Loucy (cell line): ENCODE measurements around the gene PPDPF.
"Not testable (repeated sequence)": the region's sequence is repeated elsewhere in the genome, so short reads cannot be mapped to it uniquely, and the experiment has no call there.

Experiments used
- H2AFZ ChIP-seq: fragments of 200-600 bp; sonication (generic); 2 replicates; pipeline ENCODE4 v1.6.0; 2016; ENCODE audit warnings: antibody characterized with exemption, mild to moderate bottlenecking, low read length, moderate library complexity
- H3F3A ChIP-seq: fragments of 200-600 bp; 2 replicates; pipeline ENCODE4 v1.6.0; 2016; ENCODE audit warnings: antibody characterized with exemption, low read depth, mild to moderate bottlenecking
- H3K27me3 ChIP-seq: fragments of 200-600 bp; sonication (generic); 2 replicates; pipeline ENCODE4 v1.6.1; 2014; ENCODE audit warnings: low read length, mild to moderate bottlenecking; ENCODE audit not compliant: insufficient read depth, poor library complexity, severe bottlenecking
- H3K36me3 ChIP-seq: fragments of 200-600 bp; sonication (generic); 2 replicates; pipeline ENCODE4 v1.6.1; 2016; ENCODE audit warnings: low read length; ENCODE audit not compliant: insufficient read depth
- H3K4me1 ChIP-seq: fragments of 200-600 bp; sonication (generic); 2 replicates; pipeline ENCODE4 v1.5.1; 2014; ENCODE audit warnings: low read length, mild to moderate bottlenecking; ENCODE audit not compliant: insufficient read depth, poor library complexity, severe bottlenecking
- H3K4me2 ChIP-seq: fragments of 200-600 bp; sonication (generic); 2 replicates; pipeline ENCODE4 v1.6.0; 2014; ENCODE audit warnings: antibody characterized with exemption, low read length, low read depth, mild to moderate bottlenecking; ENCODE audit not compliant: poor library complexity, severe bottlenecking
- H3K4me3 ChIP-seq: fragments of 200-600 bp; sonication (generic); 2 replicates; pipeline ENCODE4 v1.5.1; 2014; ENCODE audit warnings: low read length, mild to moderate bottlenecking, mixed read lengths; ENCODE audit not compliant: poor library complexity, severe bottlenecking
- H3K79me2 ChIP-seq: fragments of 200-600 bp; sonication (generic); 2 replicates; pipeline ENCODE4 v1.6.1; 2014; ENCODE audit warnings: low read length; ENCODE audit not compliant: insufficient read depth
- H3K9ac ChIP-seq: fragments of 200-600 bp; sonication (generic); 2 replicates; pipeline ENCODE4 v1.6.0; 2014; ENCODE audit warnings: mild to moderate bottlenecking, low read depth, low read length, moderate library complexity; ENCODE audit not compliant: poor library complexity, severe bottlenecking
- H3K9me2 ChIP-seq: fragments of 200-600 bp; sonication (generic); replicated peaks from 2 replicates; pipeline ENCODE4 v1.6.1; 2016; ENCODE audit warnings: low read depth, low read length, mixed read lengths
- H3K9me3 ChIP-seq: fragments of 200-600 bp; sonication (generic); 2 replicates; pipeline ENCODE4 v1.6.1; 2014; ENCODE audit warnings: mild to moderate bottlenecking, antibody characterized with exemption, low read length, low read depth; ENCODE audit not compliant: insufficient read depth
- H4K20me1 ChIP-seq: fragments of 200-600 bp; sonication (generic); 2 replicates; pipeline ENCODE4 v1.6.0; 2014; ENCODE audit warnings: antibody characterized with exemption, low read length, mild to moderate bottlenecking; ENCODE audit not compliant: insufficient read depth, poor library complexity, severe bottlenecking
- EZH2phosphoT487 ChIP-seq: fragments of 200-600 bp; IDR thresholded peaks from 2 replicates; pipeline ENCODE4 v1.6.1; 2018; ENCODE audit warnings: antibody characterized with exemption, mild to moderate bottlenecking, moderate library complexity, borderline replicate concordance
- TF ChIP-seq, protein P1 (sequence below): fragments of 200-600 bp; sonication (generic); conservative IDR thresholded peaks from 2 replicates; pipeline ENCODE4 v1.5.1; 2014; ENCODE audit warnings: mild to moderate bottlenecking, antibody characterized with exemption, low read length

PPDPF gene

DNA sequence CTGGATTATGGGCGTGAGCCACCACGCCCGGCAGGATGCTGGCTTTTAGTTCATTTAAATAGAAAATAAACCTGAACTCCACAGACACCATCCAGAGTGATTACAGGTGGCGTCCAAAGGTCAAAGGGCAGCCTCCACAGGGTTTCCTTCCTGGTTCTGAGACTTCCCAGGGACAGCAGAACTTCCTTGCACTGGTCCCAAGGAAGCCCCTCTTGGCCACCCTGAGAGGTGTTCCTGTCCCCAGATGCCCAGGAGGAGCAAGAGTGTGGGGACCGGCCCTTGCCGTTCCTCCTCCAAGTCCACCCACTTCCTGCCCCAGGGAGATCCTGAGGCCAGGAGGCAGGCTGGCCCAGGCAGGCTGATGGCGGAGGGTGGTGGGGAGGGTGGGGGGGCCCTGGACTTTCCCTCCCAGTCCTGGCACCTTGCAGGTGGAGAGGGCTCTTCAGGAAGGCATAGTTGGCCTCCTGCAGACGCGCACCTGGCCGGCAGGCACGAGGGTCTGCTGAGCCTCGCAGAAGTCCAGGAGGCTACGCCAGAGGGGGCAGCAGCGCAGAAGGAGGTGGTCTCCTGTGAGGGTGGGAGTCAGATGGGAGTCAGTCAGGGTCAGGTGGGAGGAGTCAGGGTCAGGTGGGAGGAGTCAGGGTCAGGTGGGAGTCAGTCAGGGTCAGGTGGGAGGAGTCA, 38.4 kb downstream of the PPDPF start:
- H3K4me2 ChIP-seq, result no peak overlapping the region
- TF ChIP-seq, protein P1, sequence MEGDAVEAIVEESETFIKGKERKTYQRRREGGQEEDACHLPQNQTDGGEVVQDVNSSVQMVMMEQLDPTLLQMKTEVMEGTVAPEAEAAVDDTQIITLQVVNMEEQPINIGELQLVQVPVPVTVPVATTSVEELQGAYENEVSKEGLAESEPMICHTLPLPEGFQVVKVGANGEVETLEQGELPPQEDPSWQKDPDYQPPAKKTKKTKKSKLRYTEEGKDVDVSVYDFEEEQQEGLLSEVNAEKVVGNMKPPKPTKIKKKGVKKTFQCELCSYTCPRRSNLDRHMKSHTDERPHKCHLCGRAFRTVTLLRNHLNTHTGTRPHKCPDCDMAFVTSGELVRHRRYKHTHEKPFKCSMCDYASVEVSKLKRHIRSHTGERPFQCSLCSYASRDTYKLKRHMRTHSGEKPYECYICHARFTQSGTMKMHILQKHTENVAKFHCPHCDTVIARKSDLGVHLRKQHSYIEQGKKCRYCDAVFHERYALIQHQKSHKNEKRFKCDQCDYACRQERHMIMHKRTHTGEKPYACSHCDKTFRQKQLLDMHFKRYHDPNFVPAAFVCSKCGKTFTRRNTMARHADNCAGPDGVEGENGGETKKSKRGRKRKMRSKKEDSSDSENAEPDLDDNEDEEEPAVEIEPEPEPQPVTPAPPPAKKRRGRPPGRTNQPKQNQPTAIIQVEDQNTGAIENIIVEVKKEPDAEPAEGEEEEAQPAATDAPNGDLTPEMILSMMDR, result no peak
- no peak for TF ChIP-seq EZH2phosphoT487
- no peak overlapping the region for H3K4me3 ChIP-seq
- H3F3A ChIP-seq, result no peaks in the 10 kb centered on the region
- H3K9me3 ChIP-seq, result no peaks in the 10 kb centered on the region
- no peaks in the 10 kb centered on the region for H3K9me2 ChIP-seq
- H3K79me2 ChIP-seq, result no peaks in the 10 kb centered on the region
- no peak overlapping the region for H3K9ac ChIP-seq
- H3K36me3 ChIP-seq, result no peaks in the 10 kb centered on the region
- no peak overlapping the region for H2AFZ ChIP-seq
- no peaks in the 10 kb centered on the region for H3K4me1 ChIP-seq
- H3K27me3 ChIP-seq, result no peaks in the 10 kb centered on the region
- no peaks in the 10 kb centered on the region for H4K20me1 ChIP-seq

DNA sequence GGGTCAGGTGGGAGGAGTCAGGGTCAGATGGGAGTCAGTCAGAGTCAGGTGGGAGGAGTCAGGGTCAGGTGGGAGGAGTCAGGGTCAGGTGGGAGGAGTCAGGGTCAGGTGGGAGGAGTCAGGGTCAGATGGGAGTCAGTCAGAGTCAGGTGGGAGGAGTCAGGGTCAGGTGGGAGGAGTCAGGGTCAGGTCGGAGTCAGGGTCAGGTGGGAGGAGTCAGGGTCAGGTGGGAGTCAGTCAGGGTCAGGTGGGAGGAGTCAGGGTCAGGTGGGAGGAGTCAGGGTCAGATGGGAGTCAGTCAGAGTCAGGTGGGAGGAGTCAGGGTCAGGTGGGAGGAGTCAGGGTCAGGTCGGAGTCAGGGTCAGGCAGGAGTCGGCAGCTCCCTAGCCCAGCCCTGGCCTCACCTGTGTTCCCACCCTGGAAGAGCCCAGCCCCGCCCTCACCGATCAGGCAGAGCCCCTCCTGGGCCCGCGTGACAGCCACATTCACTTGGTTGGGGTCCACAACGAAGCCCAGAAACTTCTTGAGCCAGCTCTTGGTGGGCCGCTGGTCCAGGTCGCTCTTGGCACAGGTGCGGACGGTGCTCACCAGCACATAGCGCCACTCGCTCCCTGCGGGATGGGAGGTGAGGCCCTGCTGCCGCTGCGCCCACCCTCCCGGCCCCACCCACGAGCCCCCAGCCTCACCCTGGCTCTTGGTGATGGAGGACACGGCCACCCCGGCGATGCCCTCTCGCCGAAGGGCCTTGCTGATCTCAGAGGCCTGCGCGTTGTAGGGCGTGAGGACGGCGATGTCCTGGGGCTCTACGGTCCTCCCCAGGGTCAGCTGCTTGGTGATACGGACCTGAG, 39.1 kb downstream of the PPDPF start:
- not testable (repeated sequence) for H2AFZ ChIP-seq, H3K4me1 ChIP-seq, H3K9ac ChIP-seq, H3K79me2 ChIP-seq, H3K27me3 ChIP-seq, H3K9me2 ChIP-seq, H3K4me2 ChIP-seq, H3K9me3 ChIP-seq, H3K36me3 ChIP-seq, H3K4me3 ChIP-seq, H3F3A ChIP-seq, H4K20me1 ChIP-seq

DNA sequence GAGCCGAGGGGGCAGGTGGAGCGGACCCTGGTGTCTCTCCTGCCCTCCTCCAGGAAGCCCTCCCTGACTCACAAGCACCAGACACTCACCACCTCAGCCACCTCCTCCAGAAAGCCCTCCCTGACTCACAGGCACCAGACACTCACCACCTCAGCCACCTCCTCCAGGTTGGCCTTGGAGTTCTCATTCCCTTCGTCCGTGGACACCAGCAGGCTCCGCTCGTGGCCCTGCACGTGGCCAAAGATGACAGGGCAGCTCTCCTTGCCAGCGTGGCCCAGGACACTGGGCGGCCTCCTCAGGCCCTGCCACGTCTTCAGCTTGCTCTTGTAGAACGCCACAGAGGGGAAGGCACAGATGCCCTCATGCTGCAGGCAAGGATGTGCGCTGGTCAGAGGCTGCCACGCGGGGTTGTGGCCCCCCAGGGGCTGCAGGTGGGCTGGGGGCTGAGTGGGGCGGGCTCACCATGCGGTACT, 39.8 kb downstream of the PPDPF start:
- Histone ChIP-seq H3K27me3 (no peaks in the 10 kb centered on the region), H3K79me2 (no peaks in the 10 kb centered on the region), H3K9me3 (no peaks in the 10 kb centered on the region), H3F3A (no peaks in the 10 kb centered on the region), H3K9ac (no peak overlapping the region), H3K9me2 (no peaks in the 10 kb centered on the region), H2AFZ (no peak overlapping the region), H3K4me1 (no peaks in the 10 kb centered on the region), H3K36me3 (no peaks in the 10 kb centered on the region), H3K4me3 (no peak overlapping the region), H4K20me1 (no peaks in the 10 kb centered on the region), H3K4me2 (no peak overlapping the region)
- TF ChIP-seq, protein P1, result no peak
- no peak for TF ChIP-seq EZH2phosphoT487
